ENCODE results near the gene CASK.

CASK gene

DNA sequence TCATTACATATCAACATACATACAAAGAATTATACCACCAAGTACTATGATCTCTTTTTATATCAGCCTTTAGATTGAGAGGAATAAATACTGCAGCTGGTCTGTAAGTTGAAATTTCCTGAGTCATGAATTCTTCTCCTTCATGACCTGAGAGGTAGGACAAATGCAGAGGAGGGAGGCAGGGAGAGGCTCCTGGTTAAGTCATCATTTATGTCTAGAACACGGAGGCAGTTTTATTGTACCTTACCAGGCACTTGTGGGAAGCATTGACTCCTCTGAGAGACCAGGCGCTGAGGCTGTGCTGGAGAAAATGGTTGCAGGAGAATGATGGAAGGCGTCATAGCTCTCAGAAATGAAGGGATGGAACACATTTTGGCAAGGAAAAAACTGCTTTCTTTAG is 12.5 kb upstream of the CASK start:
- Histone ChIP-seq H3K27me3 (replicated peaks; ENCODE audit: control insufficient read depth, insufficient read depth, low read length, poor library complexity, severe bottlenecking) (no peaks in the 10 kb centered on the region), H3K4me1 (ENCODE audit: control insufficient read depth, insufficient read depth, low read length, poor library complexity, severe bottlenecking) (peaks cover 2% of the 10 kb centered on the region), H3K4me3 (ENCODE audit: insufficient read depth, low read depth, low read length, poor library complexity, severe bottlenecking) (no peak overlapping the region), H3K36me3 (ENCODE audit: control insufficient read depth, insufficient read depth, low read length) (no peaks in the 10 kb centered on the region), H3K9me3 (ENCODE audit: control insufficient read depth, low read length) (no peaks in the 10 kb centered on the region), H3K27ac (ENCODE audit: insufficient read depth, low read length, poor library complexity, severe bottlenecking) (no peak overlapping the region)
- DNase-seq: no peak

DNA sequence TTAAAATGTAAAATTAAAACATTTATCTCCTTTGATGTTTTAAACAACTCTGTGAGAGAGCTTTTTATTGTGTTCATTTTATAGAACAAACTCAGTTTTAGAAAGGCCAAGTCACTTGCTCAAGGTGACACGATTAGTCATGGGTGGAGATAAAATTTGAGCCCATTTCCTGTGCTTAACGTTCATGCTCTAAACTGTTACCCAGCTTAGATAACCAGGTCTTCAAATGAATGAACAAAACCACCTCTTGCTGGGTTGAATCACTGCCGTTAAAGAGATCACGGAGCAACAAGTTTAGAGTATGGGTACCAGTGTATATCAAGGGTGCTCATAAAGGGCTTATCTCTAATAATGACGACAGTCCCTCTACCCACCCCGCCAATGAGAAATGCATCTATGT is 10.2 kb upstream of the CASK start:
- Histone ChIP-seq H3K27ac (ENCODE audit: insufficient read depth, low read length, poor library complexity, severe bottlenecking) (no peak overlapping the region), H3K36me3 (ENCODE audit: control insufficient read depth, insufficient read depth, low read length) (no peaks in the 10 kb centered on the region), H3K4me1 (ENCODE audit: control insufficient read depth, insufficient read depth, low read length, poor library complexity, severe bottlenecking) (peaks cover 2% of the 10 kb centered on the region), H3K9me3 (ENCODE audit: control insufficient read depth, low read length) (no peaks in the 10 kb centered on the region), H3K4me3 (ENCODE audit: insufficient read depth, low read depth, low read length, poor library complexity, severe bottlenecking) (no peak overlapping the region), H3K27me3 (replicated peaks; ENCODE audit: control insufficient read depth, insufficient read depth, low read length, poor library complexity, severe bottlenecking) (no peaks in the 10 kb centered on the region)
- no peak for DNase-seq

DNA sequence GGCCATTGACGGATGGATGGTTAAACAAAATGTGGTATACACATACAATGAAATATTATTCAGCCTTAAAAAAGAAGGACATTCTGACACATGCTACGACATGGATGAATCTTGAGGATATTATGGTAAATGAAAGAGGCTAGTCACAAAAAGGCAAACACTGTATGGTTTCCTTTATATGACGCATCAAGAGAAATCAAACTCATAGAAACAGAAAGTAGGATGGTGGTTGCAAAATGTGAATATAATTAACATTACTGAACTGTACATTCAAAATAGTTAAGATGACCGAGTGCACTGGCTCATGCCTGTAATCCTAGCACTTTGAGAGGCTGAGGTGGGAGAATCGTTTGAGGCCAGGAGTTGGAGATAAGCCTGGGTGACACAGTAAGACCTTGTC is 9.5 kb upstream of the CASK start:
- Histone ChIP-seq H3K4me1 (ENCODE audit: control insufficient read depth, insufficient read depth, low read length, poor library complexity, severe bottlenecking) (no peaks in the 10 kb centered on the region), H3K36me3 (ENCODE audit: control insufficient read depth, insufficient read depth, low read length) (no peaks in the 10 kb centered on the region), H3K27me3 (replicated peaks; ENCODE audit: control insufficient read depth, insufficient read depth, low read length, poor library complexity, severe bottlenecking) (no peaks in the 10 kb centered on the region), H3K27ac (ENCODE audit: insufficient read depth, low read length, poor library complexity, severe bottlenecking) (no peak overlapping the region), H3K4me3 (ENCODE audit: insufficient read depth, low read depth, low read length, poor library complexity, severe bottlenecking) (no peak overlapping the region), H3K9me3 (ENCODE audit: control insufficient read depth, low read length) (no peaks in the 10 kb centered on the region)
- no peak for DNase-seq

DNA sequence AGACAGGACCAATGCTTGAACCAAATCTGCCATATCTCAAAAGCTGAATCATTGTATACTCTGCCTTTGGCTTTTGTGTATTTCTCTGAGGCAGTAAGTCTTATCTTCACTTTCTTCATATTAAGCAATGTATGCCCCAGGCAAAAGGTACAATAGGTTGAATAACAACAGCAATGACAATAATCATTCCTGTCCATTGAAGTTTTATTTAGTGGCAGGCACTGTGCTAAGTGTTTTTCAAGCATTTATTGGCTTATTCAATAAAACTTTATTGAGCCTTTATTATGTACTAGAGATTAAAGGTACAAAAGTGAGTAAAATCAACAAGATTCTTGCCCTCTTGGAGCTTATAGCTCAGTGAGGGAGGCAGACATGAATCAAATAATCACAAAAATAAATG is 8.2 kb upstream of the CASK start:
- H3K27ac ChIP-seq (ENCODE audit: insufficient read depth, low read length, poor library complexity, severe bottlenecking): no peak overlapping the region
- H3K36me3 ChIP-seq (ENCODE audit: control insufficient read depth, insufficient read depth, low read length): no peaks in the 10 kb centered on the region
- DNase-seq: no peak

DNA sequence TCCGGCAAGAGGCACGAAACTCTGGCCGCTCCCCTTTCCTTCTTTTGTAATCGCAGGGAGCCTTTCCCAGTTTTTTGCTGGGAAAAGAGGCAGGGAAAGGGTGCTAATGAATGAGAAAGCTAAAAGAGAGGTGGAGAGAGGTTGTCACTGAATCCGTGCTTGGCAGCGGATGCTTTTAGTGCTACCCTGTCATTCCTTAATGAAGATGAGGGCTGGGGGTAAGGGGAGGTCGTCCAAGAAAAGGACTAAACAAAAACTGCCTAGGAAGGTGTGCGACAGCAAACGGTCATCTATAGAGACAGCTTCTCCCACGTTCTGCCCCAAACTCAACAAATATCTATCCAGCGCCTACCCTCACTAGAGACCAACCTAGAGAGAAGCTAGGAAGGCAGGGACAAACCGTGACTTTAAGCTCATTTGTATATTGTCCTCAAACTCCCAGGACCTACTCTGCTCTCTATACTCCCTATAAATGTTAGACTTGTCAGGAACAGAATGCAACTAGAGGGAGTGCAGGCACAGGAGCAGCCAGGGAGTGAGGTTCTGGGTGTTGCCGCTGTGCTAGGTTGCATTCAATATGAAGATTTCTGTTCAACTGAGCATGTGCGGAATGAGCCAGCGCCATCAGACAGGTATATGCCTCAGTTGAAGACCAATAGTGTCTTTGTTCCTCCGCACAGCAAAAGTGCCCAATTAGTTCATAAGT is 777 bp upstream of the CASK start:
- H3K9me3 ChIP-seq (ENCODE audit: control insufficient read depth, low read length): no peaks in the 10 kb centered on the region
- DNase-seq: no peak

More for the DNA sequence above, 8.2 kb upstream of the CASK start:
- no peaks in the 10 kb centered on the region for H3K27me3 ChIP-seq (replicated peaks; ENCODE audit: control insufficient read depth, insufficient read depth, low read length, poor library complexity, severe bottlenecking)
- H3K4me1 ChIP-seq (ENCODE audit: control insufficient read depth, insufficient read depth, low read length, poor library complexity, severe bottlenecking): no peaks in the 10 kb centered on the region
- no peak overlapping the region for H3K4me3 ChIP-seq (ENCODE audit: insufficient read depth, low read depth, low read length, poor library complexity, severe bottlenecking)
- H3K9me3 ChIP-seq (ENCODE audit: control insufficient read depth, low read length): no peaks in the 10 kb centered on the region

DNA sequence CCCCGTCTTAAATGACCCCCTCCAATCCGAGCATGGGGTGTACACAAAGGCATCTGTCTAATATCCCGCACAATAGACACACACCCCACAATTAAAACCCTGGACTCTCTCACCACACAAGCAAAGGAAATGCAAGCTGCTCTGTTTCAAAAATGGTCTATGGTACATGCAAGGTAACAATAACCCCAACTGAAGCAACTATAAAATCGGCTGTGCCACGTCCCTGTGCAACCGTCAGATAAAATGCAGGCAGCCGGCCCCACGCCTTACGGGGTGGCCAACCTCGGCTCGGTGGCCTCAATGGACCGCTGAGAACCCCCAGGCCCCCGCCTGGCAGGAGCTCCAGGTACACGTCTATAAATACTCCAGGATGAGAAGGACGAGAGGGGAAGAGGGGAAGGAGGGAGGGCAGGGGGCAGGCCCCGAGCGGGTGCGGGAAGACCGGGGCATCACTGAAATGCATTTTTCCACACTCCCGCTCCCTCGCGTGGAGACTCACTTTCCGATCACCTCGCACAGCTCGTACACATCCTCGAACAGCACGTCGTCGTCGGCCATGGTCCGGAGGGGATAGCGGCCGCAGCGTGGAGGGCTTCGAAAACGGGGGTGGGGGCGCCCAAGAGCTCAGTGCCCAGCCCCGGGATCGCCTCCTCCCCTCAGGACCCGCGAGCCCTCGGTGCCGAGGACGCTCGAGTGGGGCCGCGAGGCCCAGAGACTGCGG is 763 bp downstream of the CASK start:
- H3K9me3 ChIP-seq (ENCODE audit: control insufficient read depth, low read length): no peaks in the 10 kb centered on the region
- no peaks in the 10 kb centered on the region for H3K27me3 ChIP-seq (replicated peaks; ENCODE audit: control insufficient read depth, insufficient read depth, low read length, poor library complexity, severe bottlenecking)
- no peak for DNase-seq
- H3K27ac ChIP-seq (ENCODE audit: insufficient read depth, low read length, poor library complexity, severe bottlenecking): peak overlapping the region; percentile 66
- no peaks in the 10 kb centered on the region for H3K36me3 ChIP-seq (ENCODE audit: control insufficient read depth, insufficient read depth, low read length)
- H3K4me1 ChIP-seq (ENCODE audit: control insufficient read depth, insufficient read depth, low read length, poor library complexity, severe bottlenecking): peaks cover 12% of the 10 kb centered on the region
- H3K4me3 ChIP-seq (ENCODE audit: insufficient read depth, low read depth, low read length, poor library complexity, severe bottlenecking): peak overlapping the region; percentile 78

More for the DNA sequence above, 777 bp upstream of the CASK start:
- Histone ChIP-seq H3K4me1 (ENCODE audit: control insufficient read depth, insufficient read depth, low read length, poor library complexity, severe bottlenecking) (peaks cover 6% of the 10 kb centered on the region), H3K36me3 (ENCODE audit: control insufficient read depth, insufficient read depth, low read length) (no peaks in the 10 kb centered on the region), H3K27ac (ENCODE audit: insufficient read depth, low read length, poor library complexity, severe bottlenecking) (peak overlapping the region; percentile 67), H3K4me3 (ENCODE audit: insufficient read depth, low read depth, low read length, poor library complexity, severe bottlenecking) (peak overlapping the region; percentile 66), H3K27me3 (replicated peaks; ENCODE audit: control insufficient read depth, insufficient read depth, low read length, poor library complexity, severe bottlenecking) (no peaks in the 10 kb centered on the region)

DNA sequence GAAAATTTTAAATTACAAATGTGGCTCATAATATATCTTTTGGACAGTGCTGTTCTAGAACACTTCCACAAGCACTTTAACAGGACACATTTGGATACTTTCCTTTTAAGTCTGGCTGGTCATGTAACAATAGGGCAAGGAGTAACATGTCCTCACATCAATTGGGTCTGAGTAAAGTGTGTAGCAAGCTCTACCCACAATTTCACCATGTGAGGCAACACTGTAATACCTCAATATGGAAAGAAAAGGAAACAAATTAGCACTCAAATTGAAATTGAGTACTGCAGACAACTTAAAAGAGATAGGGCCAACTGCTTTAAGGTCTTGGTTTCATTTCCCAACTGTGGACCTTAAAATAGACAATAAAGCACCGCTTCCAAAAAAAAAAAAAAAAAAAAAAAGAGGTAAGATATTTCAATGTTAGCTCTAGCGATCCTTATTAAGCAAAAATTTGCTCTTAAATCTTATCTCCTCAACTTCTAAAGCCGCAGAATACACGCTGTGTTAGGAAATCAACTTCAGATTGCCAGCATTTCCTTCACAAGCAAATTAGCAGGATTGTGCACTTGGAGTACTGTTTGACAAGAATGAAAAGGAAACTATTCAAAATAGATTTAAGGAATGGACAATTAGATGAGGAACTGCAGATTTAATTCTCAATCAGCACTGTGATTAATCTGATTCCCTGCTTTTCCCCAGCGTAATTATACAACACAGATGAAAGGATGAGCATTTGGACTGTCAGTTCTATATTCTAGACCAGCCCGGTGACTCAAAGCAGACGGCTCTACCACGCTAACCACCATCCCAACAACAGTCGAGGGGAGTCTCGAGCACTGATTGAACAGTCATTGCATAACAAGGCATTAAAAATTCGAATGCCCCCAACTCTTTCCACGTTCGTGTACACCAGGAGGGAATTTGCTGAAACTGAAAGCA is 1.6 kb downstream of the CASK start:
- Histone ChIP-seq H3K27ac (ENCODE audit: insufficient read depth, low read length, poor library complexity, severe bottlenecking) (peak overlapping the region; percentile 66), H3K4me3 (ENCODE audit: insufficient read depth, low read depth, low read length, poor library complexity, severe bottlenecking) (peak overlapping the region; percentile 78), H3K36me3 (ENCODE audit: control insufficient read depth, insufficient read depth, low read length) (no peaks in the 10 kb centered on the region), H3K27me3 (replicated peaks; ENCODE audit: control insufficient read depth, insufficient read depth, low read length, poor library complexity, severe bottlenecking) (no peaks in the 10 kb centered on the region), H3K9me3 (ENCODE audit: control insufficient read depth, low read length) (no peaks in the 10 kb centered on the region), H3K4me1 (ENCODE audit: control insufficient read depth, insufficient read depth, low read length, poor library complexity, severe bottlenecking) (peaks cover 15% of the 10 kb centered on the region)
- DNase-seq: peak in 2 of 3 donors; percentile 18 to 23

DNA sequence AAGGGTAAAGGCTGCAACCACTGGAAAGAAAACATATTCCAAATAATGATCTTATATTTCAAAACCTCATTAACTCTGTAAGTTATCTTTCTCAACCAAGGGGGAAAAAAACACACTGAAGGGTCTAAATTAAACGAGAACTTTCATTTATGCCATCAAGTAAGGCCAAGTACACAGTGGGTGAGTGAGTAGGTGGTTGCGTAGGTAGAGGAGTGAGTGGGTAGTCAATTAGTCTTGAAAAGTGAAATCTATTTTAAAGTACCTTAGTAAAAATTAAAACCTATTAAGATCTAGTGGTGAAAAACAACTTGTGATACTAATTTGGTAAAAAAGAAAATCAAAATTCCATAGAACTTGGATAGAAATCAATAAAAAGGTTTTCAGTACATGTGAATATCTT is 3.5 kb downstream of the CASK start:
- H3K4me1 ChIP-seq (ENCODE audit: control insufficient read depth, insufficient read depth, low read length, poor library complexity, severe bottlenecking): peaks cover 19% of the 10 kb centered on the region
- no peaks in the 10 kb centered on the region for H3K27me3 ChIP-seq (replicated peaks; ENCODE audit: control insufficient read depth, insufficient read depth, low read length, poor library complexity, severe bottlenecking)
- no peaks in the 10 kb centered on the region for H3K9me3 ChIP-seq (ENCODE audit: control insufficient read depth, low read length)
- DNase-seq: no peak
- no peaks in the 10 kb centered on the region for H3K36me3 ChIP-seq (ENCODE audit: control insufficient read depth, insufficient read depth, low read length)
- H3K27ac ChIP-seq (ENCODE audit: insufficient read depth, low read length, poor library complexity, severe bottlenecking): peak overlapping the region; percentile 4
- H3K4me3 ChIP-seq (ENCODE audit: insufficient read depth, low read depth, low read length, poor library complexity, severe bottlenecking): no peak overlapping the region

DNA sequence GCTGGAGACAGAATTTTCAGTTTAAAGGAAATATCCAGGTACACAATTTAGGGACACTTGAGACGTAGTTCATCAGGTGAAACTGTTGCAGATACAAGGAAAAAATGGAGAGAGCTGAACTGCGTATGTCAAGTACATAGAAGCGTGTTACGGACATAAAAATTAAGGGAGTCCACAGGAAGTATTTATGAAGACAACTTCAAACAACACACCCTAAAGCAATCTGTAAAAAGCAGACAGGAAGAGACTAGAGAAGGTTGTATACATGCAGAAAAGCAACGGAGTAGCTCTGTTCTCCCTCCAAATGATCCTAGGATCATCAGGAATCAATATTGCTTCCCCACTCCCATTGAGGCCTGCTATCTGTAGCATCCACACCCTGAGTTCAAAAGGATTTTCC is 5.8 kb downstream of the CASK start:
- no peak for DNase-seq
- Histone ChIP-seq H3K4me1 (ENCODE audit: control insufficient read depth, insufficient read depth, low read length, poor library complexity, severe bottlenecking) (peaks cover 19% of the 10 kb centered on the region), H3K9me3 (ENCODE audit: control insufficient read depth, low read length) (no peaks in the 10 kb centered on the region), H3K27ac (ENCODE audit: insufficient read depth, low read length, poor library complexity, severe bottlenecking) (peak overlapping the region; percentile 32), H3K36me3 (ENCODE audit: control insufficient read depth, insufficient read depth, low read length) (no peaks in the 10 kb centered on the region), H3K27me3 (replicated peaks; ENCODE audit: control insufficient read depth, insufficient read depth, low read length, poor library complexity, severe bottlenecking) (no peaks in the 10 kb centered on the region), H3K4me3 (ENCODE audit: insufficient read depth, low read depth, low read length, poor library complexity, severe bottlenecking) (peak overlapping the region; percentile 35)

Data from effector memory CD4-positive, alpha-beta T cell (primary cell).